Activated naive CD4-positive, alpha-beta T cell treated with anti-CD3 and anti-CD28 coated beads, Interleukin-2, amount 10 ng/mL, durations not matched to agents 7 days and 5 days (primary cell): Measurements from ENCODE around the gene RFC3.
"Not testable (repeated sequence)": the region's sequence is repeated elsewhere in the genome, so short reads cannot be mapped to it uniquely, and the experiment has no call there.

Experiments used
- CTCF ChIA-PET: fragments of 350-600 bp; sonication (Branson Sonifier 250); formaldehyde crosslinking; loops from one replicate; lab custom pipeline; 2021; ENCODE audit warnings: antibody characterized with exemption; lab: Charles Lee
- DNase-seq: peaks from one replicate; pipeline ENCODE4 v3.0.0-alpha.2; 2020
- H3K27ac Mint-ChIP-seq: one replicate; pipeline ENCODE4 v1.8.0; 2021; ENCODE audit warnings: mild to moderate bottlenecking, moderate library complexity, mixed read lengths
- H3K27me3 Mint-ChIP-seq: one replicate; pipeline ENCODE4 v1.8.0; 2021; ENCODE audit warnings: mild to moderate bottlenecking, mixed read lengths
- H3K36me3 Mint-ChIP-seq: one replicate; pipeline ENCODE4 v1.8.0; 2021; ENCODE audit warnings: mixed read lengths
- H3K4me1 Mint-ChIP-seq: one replicate; pipeline ENCODE4 v1.8.0; 2021; ENCODE audit warnings: mixed read lengths
- H3K4me3 Mint-ChIP-seq: one replicate; pipeline ENCODE4 v1.8.0; 2021; ENCODE audit warnings: mild to moderate bottlenecking, moderate library complexity, mixed read lengths
- H3K9me3 Mint-ChIP-seq: one replicate; pipeline ENCODE4 v1.8.0; 2021; ENCODE audit warnings: mixed read lengths

RFC3 gene

GRCh38 chr13:33817901-33818706 is at the start of gene RFC3:
Gene RFC3 (plus strand): TSS chr13:33818149. CDS start chr13:33818179, 30 bp downstream.
- no peaks in the 10 kb centered on the region for H3K27me3 Mint-ChIP-seq
- peaks cover 23% of the 10 kb centered on the region for H3K36me3 Mint-ChIP-seq
- H3K4me1 Mint-ChIP-seq: peaks cover 37% of the 10 kb centered on the region
- peak within 1 kb of the TSS; percentile 92 for H3K4me3 Mint-ChIP-seq
- no peaks in the 10 kb centered on the region for H3K9me3 Mint-ChIP-seq
- peak; percentile 96 for DNase-seq
- CTCF ChIA-PET: no interaction called here
- peak within 1 kb of the TSS; percentile 92 for H3K27ac Mint-ChIP-seq

- no peak overlapping the region for H3K27ac Mint-ChIP-seq
- H3K36me3 Mint-ChIP-seq: no peaks in the 10 kb centered on the region
- no peaks in the 10 kb centered on the region for H3K27me3 Mint-ChIP-seq
- no peak overlapping the region for H3K4me3 Mint-ChIP-seq
- no peaks in the 10 kb centered on the region for H3K4me1 Mint-ChIP-seq
- DNase-seq: no peak
- CTCF ChIA-PET: no interaction called here
- H3K9me3 Mint-ChIP-seq: no peaks in the 10 kb centered on the region
These were observed 46.7 kb upstream of the RFC3 start for GRCh38 chr13:33771296-33771695.

GRCh38 chr13:33773790-33774462 is 44.0 kb upstream of the RFC3 start:
- peaks cover 3% of the 10 kb centered on the region for H3K27me3 Mint-ChIP-seq
- CTCF ChIA-PET: no interaction called here
- no peaks in the 10 kb centered on the region for H3K4me1 Mint-ChIP-seq
- no peak overlapping the region for H3K4me3 Mint-ChIP-seq
- no peaks in the 10 kb centered on the region for H3K9me3 Mint-ChIP-seq
- no peak for DNase-seq
- no peak overlapping the region for H3K27ac Mint-ChIP-seq
- H3K36me3 Mint-ChIP-seq: no peaks in the 10 kb centered on the region

GRCh38 chr13:33775339-33776108 is 42.4 kb upstream of the RFC3 start:
- Mint-ChIP-seq H3K4me1 (no peaks in the 10 kb centered on the region), H3K9me3 (no peaks in the 10 kb centered on the region), H3K27ac (no peak overlapping the region), H3K4me3 (no peak overlapping the region), H3K36me3 (no peaks in the 10 kb centered on the region), H3K27me3 (peaks cover 3% of the 10 kb centered on the region)
- no peak for DNase-seq
- CTCF ChIA-PET: no interaction called here

DNA sequence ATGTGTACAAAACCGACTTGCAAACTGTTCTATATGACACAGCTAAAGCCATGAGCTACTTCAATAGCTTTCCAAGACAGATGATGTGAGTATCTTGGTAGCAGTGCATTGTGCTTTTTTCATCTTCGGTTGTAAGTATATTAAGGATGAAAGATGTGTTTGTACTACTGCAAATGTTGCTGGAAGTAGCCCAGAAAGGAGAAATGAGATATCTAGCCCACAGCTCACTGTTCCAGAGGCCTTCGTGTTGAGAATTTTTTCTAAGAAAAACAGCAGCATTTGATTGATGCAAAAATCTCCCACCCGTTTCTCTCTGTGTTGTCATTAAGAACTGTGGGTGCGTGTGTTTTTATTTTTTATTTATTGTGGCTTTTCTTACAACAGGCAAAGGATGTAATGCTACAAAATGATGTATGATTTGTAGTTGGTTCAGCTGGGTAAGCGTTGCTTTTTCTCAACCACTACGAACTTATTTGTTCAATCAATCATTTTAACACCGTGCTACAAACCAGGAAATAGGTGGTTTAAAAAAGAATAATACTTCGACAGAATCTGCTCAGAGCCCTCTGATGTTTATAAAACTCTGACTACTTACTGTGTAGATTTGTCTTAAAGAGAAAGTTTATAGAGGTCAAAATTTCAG is 41.6 kb upstream of the RFC3 start:
- no peaks in the 10 kb centered on the region for H3K9me3 Mint-ChIP-seq
- no peaks in the 10 kb centered on the region for H3K36me3 Mint-ChIP-seq
- H3K27ac Mint-ChIP-seq: no peak overlapping the region
- CTCF ChIA-PET: no interaction called here
- H3K4me1 Mint-ChIP-seq: no peaks in the 10 kb centered on the region
- H3K4me3 Mint-ChIP-seq: no peak overlapping the region
- no peak for DNase-seq
- peaks cover 6% of the 10 kb centered on the region for H3K27me3 Mint-ChIP-seq

DNA sequence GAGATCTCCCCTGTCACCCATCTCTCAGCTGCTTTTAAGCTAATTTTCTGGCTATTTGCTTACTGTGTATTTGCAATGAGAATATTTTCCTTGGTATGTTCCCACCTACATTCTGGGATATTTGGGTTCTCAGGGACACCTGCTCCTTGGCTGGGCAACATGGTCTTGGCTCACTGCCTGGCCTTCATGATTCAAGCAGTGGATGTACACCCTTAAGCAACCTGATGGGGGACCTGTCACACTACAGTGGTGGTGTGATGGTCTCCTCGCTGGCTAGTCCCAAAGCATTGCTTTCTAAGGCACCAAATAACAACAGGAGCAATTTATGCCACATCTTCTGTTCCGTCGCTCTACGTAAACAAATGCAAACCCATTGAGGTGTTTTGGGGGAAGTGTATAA is 35.3 kb upstream of the RFC3 start:
- H3K9me3 Mint-ChIP-seq: no peaks in the 10 kb centered on the region
- H3K27me3 Mint-ChIP-seq: peaks cover 5% of the 10 kb centered on the region
- DNase-seq: no peak
- H3K4me1 Mint-ChIP-seq: peaks cover 14% of the 10 kb centered on the region
- H3K27ac Mint-ChIP-seq: no peak overlapping the region
- CTCF ChIA-PET: no interaction called here
- H3K4me3 Mint-ChIP-seq: no peak overlapping the region
- H3K36me3 Mint-ChIP-seq: no peaks in the 10 kb centered on the region

GRCh38 chr13:33783212-33783611 is 34.7 kb upstream of the RFC3 start:
- H3K4me1 Mint-ChIP-seq: peaks cover 16% of the 10 kb centered on the region
- H3K36me3 Mint-ChIP-seq, H3K27me3 Mint-ChIP-seq, H3K9me3 Mint-ChIP-seq, DNase-seq, H3K27ac Mint-ChIP-seq, H3K4me3 Mint-ChIP-seq, CTCF ChIA-PET: not testable (repeated sequence)

DNA sequence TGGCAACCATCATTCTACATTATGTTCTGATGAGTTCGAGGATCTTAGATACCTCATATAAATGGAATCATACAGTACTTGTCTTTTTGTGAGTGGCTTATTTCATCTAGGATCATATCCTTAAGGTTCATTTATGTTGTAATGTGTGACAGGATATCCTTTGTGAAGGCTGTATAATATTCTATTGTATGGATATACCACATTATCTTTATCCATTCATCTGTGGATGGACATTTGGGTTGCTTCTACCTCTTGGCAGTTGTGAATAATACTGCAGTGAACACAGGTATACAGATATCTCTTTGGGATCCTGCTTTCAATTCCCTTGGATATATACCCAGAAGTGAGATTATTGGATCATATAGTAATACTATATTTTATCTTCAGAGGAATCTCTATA is 33.2 kb upstream of the RFC3 start:
- Mint-ChIP-seq H3K9me3 (no peaks in the 10 kb centered on the region), H3K27me3 (peaks cover 3% of the 10 kb centered on the region), H3K4me1 (peaks cover 16% of the 10 kb centered on the region), H3K27ac (no peak overlapping the region), H3K36me3 (no peaks in the 10 kb centered on the region), H3K4me3 (no peak overlapping the region)
- DNase-seq: no peak
- CTCF ChIA-PET: no interaction called here

- Mint-ChIP-seq H3K27ac (no peak overlapping the region), H3K4me1 (peaks cover 16% of the 10 kb centered on the region), H3K27me3 (peaks cover 3% of the 10 kb centered on the region), H3K36me3 (no peaks in the 10 kb centered on the region), H3K9me3 (no peaks in the 10 kb centered on the region), H3K4me3 (no peak overlapping the region)
- DNase-seq: no peak
- CTCF ChIA-PET: no interaction called here
These were observed 32.6 kb upstream of the RFC3 start for GRCh38 chr13:33785384-33785783.

GRCh38 chr13:33787051-33787591 is 30.8 kb upstream of the RFC3 start:
- CTCF ChIA-PET: no interaction called here
- Mint-ChIP-seq H3K27me3 (no peaks in the 10 kb centered on the region), H3K27ac (peak overlapping the region; percentile 90), H3K9me3 (no peaks in the 10 kb centered on the region), H3K4me1 (peaks cover 16% of the 10 kb centered on the region), H3K36me3 (no peaks in the 10 kb centered on the region), H3K4me3 (peak overlapping the region; percentile 68)
- peak; percentile 21 for DNase-seq

GRCh38 chr13:33789066-33789606 is 28.8 kb upstream of the RFC3 start:
- H3K4me1 Mint-ChIP-seq: peaks cover 16% of the 10 kb centered on the region
- H3K27ac Mint-ChIP-seq: no peak overlapping the region
- no peaks in the 10 kb centered on the region for H3K36me3 Mint-ChIP-seq
- no peaks in the 10 kb centered on the region for H3K9me3 Mint-ChIP-seq
- DNase-seq: no peak
- CTCF ChIA-PET: no interaction called here
- H3K4me3 Mint-ChIP-seq: no peak overlapping the region
- H3K27me3 Mint-ChIP-seq: no peaks in the 10 kb centered on the region

DNA sequence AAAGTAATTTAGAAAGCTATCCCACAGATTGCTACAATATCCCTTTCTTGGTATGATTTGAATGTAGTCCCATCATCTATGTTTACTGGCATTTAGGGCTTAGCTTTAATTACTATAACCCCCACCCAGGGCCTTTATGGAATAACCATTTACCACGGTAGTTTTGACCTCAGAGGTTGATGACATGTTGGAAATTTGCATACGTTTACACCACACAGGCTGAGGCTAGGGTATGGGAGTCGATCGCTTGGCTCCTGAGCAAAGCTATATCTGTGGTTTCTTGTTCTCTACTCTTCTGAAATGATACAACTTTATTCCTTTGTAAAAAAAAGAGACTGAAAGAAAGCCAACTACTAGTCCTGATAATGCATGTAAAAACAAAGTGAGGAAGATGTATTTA is 28.2 kb upstream of the RFC3 start:
- Mint-ChIP-seq H3K9me3 (no peaks in the 10 kb centered on the region), H3K27me3 (no peaks in the 10 kb centered on the region), H3K4me1 (peaks cover 16% of the 10 kb centered on the region), H3K4me3 (no peak overlapping the region), H3K36me3 (no peaks in the 10 kb centered on the region), H3K27ac (no peak overlapping the region)
- CTCF ChIA-PET: no interaction called here
- DNase-seq: no peak

GRCh38 chr13:33793726-33794125 is 24.2 kb upstream of the RFC3 start:
- no peaks in the 10 kb centered on the region for H3K27me3 Mint-ChIP-seq
- DNase-seq: no peak
- H3K4me1 Mint-ChIP-seq: peaks cover 6% of the 10 kb centered on the region

GRCh38 chr13:33794576-33794975 is 23.4 kb upstream of the RFC3 start:
- CTCF ChIA-PET: no interaction called here
- no peak for DNase-seq
- Mint-ChIP-seq H3K36me3 (no peaks in the 10 kb centered on the region), H3K4me3 (no peak overlapping the region), H3K27me3 (no peaks in the 10 kb centered on the region), H3K4me1 (peaks cover 6% of the 10 kb centered on the region), H3K27ac (no peak overlapping the region), H3K9me3 (no peaks in the 10 kb centered on the region)

More at GRCh38 chr13:33793726-33794125, 24.2 kb upstream of the RFC3 start:
- H3K36me3 Mint-ChIP-seq: no peaks in the 10 kb centered on the region
- CTCF ChIA-PET: no interaction called here
- H3K27ac Mint-ChIP-seq: no peak overlapping the region
- H3K9me3 Mint-ChIP-seq: no peaks in the 10 kb centered on the region
- H3K4me3 Mint-ChIP-seq: no peak overlapping the region
